ENCODE measurements around the gene EPHA6. TPM values are rescaled to one million over a fixed set of nuclear protein-coding genes. Genes with fewer than 3 reads are reported as not detected.

EPHA6 gene
- total RNA-seq, 1 experiment from 2014 or later, result 1.2 TPM

GRCh38 chr3:97148931-97149330, 334.5 kb downstream of the EPHA6 start:
- H3K27ac ChIP-seq, result no peak overlapping the region
- ChIA-PET POLR2A (ENCODE audit: unreplicated experiment) (no interaction called here), CTCF (no interaction called here)
- no peaks in the 10 kb centered on the region for H3K9me2 ChIP-seq (ENCODE audit: insufficient read depth)
- no peak overlapping the region for H3K4me3 ChIP-seq
- H3K4me2 ChIP-seq, result no peak overlapping the region
- no peaks in the 10 kb centered on the region for H3K9me3 ChIP-seq (ENCODE audit: insufficient read depth, low read depth)
- H3K79me2 ChIP-seq (ENCODE audit: low read depth), result no peaks in the 10 kb centered on the region
- intact Hi-C loops (cut with micrococcal nuclease; ENCODE audit: unreplicated experiment), result no loop called here
- no peaks in the 10 kb centered on the region for H3K27me3 ChIP-seq (ENCODE audit: insufficient read depth, low read depth)
- H3K4me1 ChIP-seq (replicated peaks; ENCODE audit: insufficient read depth), result no peaks in the 10 kb centered on the region
- no peaks in the 10 kb centered on the region for H3F3A ChIP-seq (ENCODE audit: insufficient read depth, low read depth)
- no TSS peak for BruUV-seq (replicated peaks)
- H3K36me3 ChIP-seq (ENCODE audit: low read depth), result no peaks in the 10 kb centered on the region
- no peak for DNase-seq
- no peak overlapping the region for H2AFZ ChIP-seq
- H4K20me1 ChIP-seq (ENCODE audit: insufficient read depth), result no peaks in the 10 kb centered on the region; the same call in 1 of the 2 replicates
- no peak for TF ChIP-seq EZH2 (IDR thresholded peaks at IDR 0.05; ENCODE audit: low read depth)

GRCh38 chr3:97161169-97161568, 346.8 kb downstream of the EPHA6 start:
- no peaks in the 10 kb centered on the region for H3K4me1 ChIP-seq (replicated peaks; ENCODE audit: insufficient read depth)
- no TSS peak for BruUV-seq (replicated peaks)
- H3K27me3 ChIP-seq (ENCODE audit: insufficient read depth, low read depth), result no peaks in the 10 kb centered on the region
- H3K9me2 ChIP-seq (ENCODE audit: insufficient read depth), result no peaks in the 10 kb centered on the region
- H3K4me3 ChIP-seq, result no peak overlapping the region
- no peak for DNase-seq
- no peaks in the 10 kb centered on the region for H3K9me3 ChIP-seq (ENCODE audit: insufficient read depth, low read depth)
- POLR2A ChIA-PET (ENCODE audit: unreplicated experiment), result no interaction called here
- CTCF ChIA-PET, result no interaction called here
- H3K27ac ChIP-seq, result no peak overlapping the region
- H3K79me2 ChIP-seq (ENCODE audit: low read depth), result no peaks in the 10 kb centered on the region
- H3K36me3 ChIP-seq (ENCODE audit: low read depth), result no peaks in the 10 kb centered on the region
- intact Hi-C loops (cut with micrococcal nuclease; ENCODE audit: unreplicated experiment), result no loop called here
- no peaks in the 10 kb centered on the region for H3F3A ChIP-seq (ENCODE audit: insufficient read depth, low read depth)
- H4K20me1 ChIP-seq (ENCODE audit: insufficient read depth), result no peaks in the 10 kb centered on the region
- H3K4me2 ChIP-seq, result no peak overlapping the region
- H2AFZ ChIP-seq, result no peak overlapping the region
- TF ChIP-seq EZH2 (IDR thresholded peaks at IDR 0.05; ENCODE audit: low read depth), result no peak
- TF ChIP-seq CTCF (conservative IDR thresholded peaks at IDR 0.05), result no peak

GRCh38 chr3:97177242-97177641, 362.8 kb downstream of the EPHA6 start:
- no peaks in the 10 kb centered on the region for H3K79me2 ChIP-seq (ENCODE audit: low read depth)
- DNase-seq, result no peak
- no peaks in the 10 kb centered on the region for H3K27me3 ChIP-seq (ENCODE audit: insufficient read depth, low read depth)
- no peaks in the 10 kb centered on the region for H3K9me3 ChIP-seq (ENCODE audit: insufficient read depth, low read depth)
- H3K9me2 ChIP-seq (ENCODE audit: insufficient read depth), result no peaks in the 10 kb centered on the region
- no peaks in the 10 kb centered on the region for H3K4me1 ChIP-seq (replicated peaks; ENCODE audit: insufficient read depth)
- POLR2A ChIA-PET (ENCODE audit: unreplicated experiment), result no interaction called here
- no peaks in the 10 kb centered on the region for H3K36me3 ChIP-seq (ENCODE audit: low read depth)
- no peak overlapping the region for H3K4me2 ChIP-seq
- H3K27ac ChIP-seq, result no peak overlapping the region
- H3F3A ChIP-seq (ENCODE audit: insufficient read depth, low read depth), result no peaks in the 10 kb centered on the region
- no peak overlapping the region for H3K4me3 ChIP-seq
- CTCF ChIA-PET, result no interaction called here
- no TSS peak for BruUV-seq (replicated peaks)
- H2AFZ ChIP-seq, result no peak overlapping the region
- no peaks in the 10 kb centered on the region for H4K20me1 ChIP-seq (ENCODE audit: insufficient read depth)
- TF ChIP-seq EZH2 (IDR thresholded peaks at IDR 0.05; ENCODE audit: low read depth), result no peak
- no peak for TF ChIP-seq CTCF (conservative IDR thresholded peaks at IDR 0.05)
- intact Hi-C loops (cut with micrococcal nuclease; ENCODE audit: unreplicated experiment), result no loop called here

- Histone ChIP-seq H4K20me1 (ENCODE audit: insufficient read depth) (no peaks in the 10 kb centered on the region), H3K9me2 (ENCODE audit: insufficient read depth) (no peaks in the 10 kb centered on the region), H3F3A (ENCODE audit: insufficient read depth, low read depth) (no peaks in the 10 kb centered on the region), H2AFZ (no peak overlapping the region), H3K79me2 (ENCODE audit: low read depth) (no peaks in the 10 kb centered on the region), H3K36me3 (ENCODE audit: low read depth) (no peaks in the 10 kb centered on the region), H3K9me3 (ENCODE audit: insufficient read depth, low read depth) (no peaks in the 10 kb centered on the region), H3K4me2 (no peak overlapping the region), H3K4me1 (replicated peaks; ENCODE audit: insufficient read depth) (no peaks in the 10 kb centered on the region), H3K4me3 (no peak overlapping the region), H3K27me3 (ENCODE audit: insufficient read depth, low read depth) (no peaks in the 10 kb centered on the region), H3K27ac (no peak overlapping the region)
- ChIA-PET CTCF (no interaction called here), POLR2A (ENCODE audit: unreplicated experiment) (no interaction called here)
- intact Hi-C loops (cut with micrococcal nuclease; ENCODE audit: unreplicated experiment), result no loop called here
- DNase-seq, result no peak
- TF ChIP-seq EZH2 (IDR thresholded peaks at IDR 0.05; ENCODE audit: low read depth), result no peak
- no peak for TF ChIP-seq CTCF (conservative IDR thresholded peaks at IDR 0.05)
- BruUV-seq (replicated peaks), result no TSS peak
These were observed 367.3 kb downstream of the EPHA6 start for GRCh38 chr3:97181704-97182103.
